Ureter (tissue), 1 donor: ENCODE results near the gene TTC19. TPM values are rescaled to one million over a fixed set of nuclear protein-coding genes. Genes with fewer than 3 reads are reported as not detected.
"Not testable (repeated sequence)": the region's sequence is repeated elsewhere in the genome, so short reads cannot be mapped to it uniquely, and the experiment has no call there.

Source experiments
- DNase-seq: peaks from one replicate; pipeline ENCODE4 v3.0.0-alpha.2; 2020; ENCODE audit warnings: low spot score
- total RNA-seq: library from RNA; stranded (reverse); gene quantifications from one replicate; pipeline ENCODE4 v1.2.4, GENCODE V29; 2023
- donor health status: DM: yes; HTN: yes; CAD: no.

TTC19 gene
- total RNA-seq, 1 donor from 2014 or later: 61.6 TPM

DNA sequence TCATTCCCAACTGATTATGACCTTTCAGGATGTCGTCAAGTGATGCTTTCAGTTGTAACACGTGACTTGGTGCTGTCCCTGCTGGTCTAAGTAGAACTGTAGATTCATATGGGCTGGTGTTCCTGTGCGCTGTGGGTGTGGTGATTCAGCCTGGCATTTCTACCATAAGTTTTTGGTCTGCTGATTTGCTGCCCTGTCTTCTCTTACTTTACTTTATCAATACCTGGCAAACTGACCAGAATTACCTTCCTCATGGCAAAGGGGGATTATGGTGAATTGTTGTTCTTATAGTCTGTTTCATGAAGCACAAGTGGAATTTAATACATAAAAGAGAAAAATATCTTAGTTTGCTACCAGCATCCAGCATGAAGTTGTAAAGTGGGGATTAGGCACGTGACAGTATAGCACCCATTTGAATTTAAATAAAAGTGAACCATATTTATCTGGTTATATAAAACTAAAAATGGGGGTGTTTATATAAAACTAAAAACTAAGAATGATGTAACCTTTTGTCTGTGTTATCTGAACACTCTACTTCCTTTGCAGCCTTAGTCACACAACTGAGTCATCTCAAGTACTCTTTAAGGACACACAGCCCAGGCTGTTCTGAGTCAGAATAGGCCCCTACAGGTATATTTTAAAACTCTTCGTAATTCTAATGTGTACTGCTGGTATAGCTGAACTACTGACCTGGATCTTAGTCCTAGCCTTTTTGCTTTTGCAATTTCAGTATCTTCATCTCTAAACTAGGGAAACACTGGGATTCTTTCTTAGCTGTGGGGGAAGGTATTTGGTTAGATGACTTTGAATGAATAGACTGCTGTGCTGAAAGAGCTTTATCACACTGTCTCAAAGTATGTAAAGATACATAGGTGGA, 28.3 kb downstream of the TTC19 start:
- DNase-seq: no peak

DNA sequence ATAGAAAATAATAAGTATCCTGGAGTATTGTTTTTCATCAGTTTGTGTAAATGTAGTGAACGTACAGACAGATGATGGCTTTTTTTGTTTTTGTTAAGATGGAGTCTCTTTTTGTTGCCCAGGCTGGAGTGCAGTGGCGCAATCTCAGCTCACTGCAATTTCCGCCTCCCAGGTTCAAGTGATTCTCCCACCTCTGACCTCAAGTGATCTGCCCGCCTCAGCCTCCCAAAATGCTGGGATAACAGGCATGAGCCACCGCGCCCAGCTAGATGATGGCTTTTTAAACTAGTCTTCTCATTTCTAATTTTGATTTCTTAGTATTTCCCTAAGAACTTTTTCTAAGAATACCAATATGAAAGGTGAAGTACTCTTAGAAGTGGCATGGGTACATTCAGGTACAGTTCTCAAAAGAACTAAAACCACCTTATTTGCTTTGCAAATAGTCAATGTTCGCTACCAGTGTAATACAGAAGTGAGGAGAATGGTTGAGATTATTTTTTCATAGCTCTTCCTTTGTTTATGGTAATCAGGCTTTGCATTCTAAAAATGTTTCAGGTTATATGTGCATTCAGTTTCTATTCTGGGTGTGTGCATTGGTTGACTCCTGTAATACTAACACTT, 34.2 kb downstream of the TTC19 start:
- no peak for DNase-seq

DNA sequence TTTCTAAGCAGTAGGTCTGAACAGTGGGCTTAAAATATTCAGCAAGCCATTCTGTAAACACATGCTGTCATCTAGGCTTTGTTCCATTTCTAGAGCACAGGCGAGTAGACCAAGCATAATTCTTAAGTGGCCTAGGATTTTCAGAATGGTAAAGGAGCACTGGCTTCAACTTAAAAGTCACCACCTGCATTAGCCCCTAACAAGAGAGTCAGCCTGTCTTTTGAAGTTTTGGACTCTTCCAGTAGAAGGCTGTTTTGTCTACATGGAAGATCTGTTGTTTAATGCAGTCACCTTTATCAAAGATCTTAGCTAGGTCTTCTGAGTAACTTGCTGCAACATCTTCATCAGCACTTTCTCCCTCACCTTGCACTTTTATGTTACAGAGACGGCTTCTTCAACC, 36.6 kb downstream of the TTC19 start:
- no peak for DNase-seq

DNA sequence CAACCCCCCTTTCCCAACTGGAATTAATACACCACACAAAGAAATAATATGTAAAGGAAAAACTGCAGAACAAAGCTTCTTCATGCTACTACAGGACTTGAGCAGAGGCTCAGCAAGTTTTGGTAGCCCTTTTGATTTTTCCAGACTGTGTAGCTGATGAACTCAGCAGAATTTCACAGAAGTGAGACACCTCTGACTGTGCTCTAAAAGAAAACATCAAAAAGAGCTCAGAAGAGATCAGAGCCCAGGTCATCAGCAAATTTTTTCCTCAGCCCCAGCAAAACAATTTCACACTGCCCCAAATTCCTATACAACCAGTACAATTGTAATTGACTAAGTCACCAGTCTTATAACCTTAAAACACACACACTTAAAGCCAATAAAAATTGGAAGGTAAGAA, 38.0 kb downstream of the TTC19 start:
- DNase-seq: no peak

DNA sequence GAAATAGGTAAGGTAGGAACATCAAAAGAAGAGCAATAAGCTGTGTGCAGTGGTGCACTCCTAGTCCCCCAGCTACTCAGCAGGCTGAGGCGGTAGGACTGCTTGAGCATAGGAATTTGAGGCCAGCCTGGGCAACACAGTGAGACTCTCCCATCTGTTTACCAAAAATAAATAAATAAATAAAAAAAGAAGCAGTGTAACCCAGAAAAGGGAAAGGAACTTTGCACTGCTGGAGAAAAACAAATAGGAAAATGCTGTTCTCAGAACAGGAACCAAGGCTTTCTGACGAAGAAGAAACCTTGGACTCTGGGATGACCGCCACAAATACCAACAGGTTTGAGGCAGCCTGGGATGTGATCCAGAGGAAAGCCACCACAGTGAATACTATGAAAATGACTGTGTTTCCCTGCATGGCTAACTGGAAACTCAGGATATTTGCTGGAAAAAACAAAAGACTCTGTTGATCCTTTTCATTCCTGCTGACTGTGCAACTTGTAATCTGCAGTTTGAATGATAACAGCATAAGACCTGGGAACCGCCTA, 41.2 kb downstream of the TTC19 start:
- DNase-seq: no peak

DNA sequence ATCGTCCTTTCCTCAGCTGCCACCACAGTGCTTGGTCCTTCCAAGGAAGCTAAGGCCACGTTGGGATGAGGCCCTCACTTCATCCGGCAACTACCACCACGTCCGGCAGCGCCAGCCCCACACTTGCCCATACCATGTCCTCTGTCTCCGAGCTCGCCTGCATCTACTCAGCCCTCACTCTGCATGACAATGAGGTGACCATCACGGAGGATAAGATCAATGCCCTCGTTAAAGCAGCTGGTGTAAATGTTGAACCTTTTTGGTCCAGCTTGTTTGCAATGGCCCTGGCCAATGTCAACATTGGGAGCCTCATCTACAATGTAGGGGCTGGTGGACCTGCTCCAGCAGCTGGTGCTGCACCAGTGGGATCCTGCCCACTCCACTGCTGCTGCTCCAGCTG, 44.9 kb downstream of the TTC19 start:
- no peak for DNase-seq

DNA sequence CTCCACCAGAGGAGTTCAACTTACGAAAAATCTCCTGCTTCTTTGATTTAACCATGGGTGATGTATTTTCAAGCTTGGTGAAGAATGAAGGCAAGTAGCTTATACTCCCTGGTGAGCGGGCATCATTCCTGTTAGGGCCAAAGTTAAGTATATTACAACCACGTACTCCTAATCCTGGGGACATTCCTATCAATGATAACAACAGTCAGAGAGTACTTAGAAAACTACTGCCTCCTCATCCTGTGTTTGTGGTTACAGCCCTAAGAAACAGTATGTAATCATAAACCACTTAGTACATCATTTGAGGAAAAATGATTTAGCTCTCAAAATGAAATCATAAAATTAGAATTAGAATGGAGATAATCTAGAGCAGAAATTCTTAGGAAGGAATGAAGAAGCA, 47.3 kb downstream of the TTC19 start:
- no peak for DNase-seq

DNA sequence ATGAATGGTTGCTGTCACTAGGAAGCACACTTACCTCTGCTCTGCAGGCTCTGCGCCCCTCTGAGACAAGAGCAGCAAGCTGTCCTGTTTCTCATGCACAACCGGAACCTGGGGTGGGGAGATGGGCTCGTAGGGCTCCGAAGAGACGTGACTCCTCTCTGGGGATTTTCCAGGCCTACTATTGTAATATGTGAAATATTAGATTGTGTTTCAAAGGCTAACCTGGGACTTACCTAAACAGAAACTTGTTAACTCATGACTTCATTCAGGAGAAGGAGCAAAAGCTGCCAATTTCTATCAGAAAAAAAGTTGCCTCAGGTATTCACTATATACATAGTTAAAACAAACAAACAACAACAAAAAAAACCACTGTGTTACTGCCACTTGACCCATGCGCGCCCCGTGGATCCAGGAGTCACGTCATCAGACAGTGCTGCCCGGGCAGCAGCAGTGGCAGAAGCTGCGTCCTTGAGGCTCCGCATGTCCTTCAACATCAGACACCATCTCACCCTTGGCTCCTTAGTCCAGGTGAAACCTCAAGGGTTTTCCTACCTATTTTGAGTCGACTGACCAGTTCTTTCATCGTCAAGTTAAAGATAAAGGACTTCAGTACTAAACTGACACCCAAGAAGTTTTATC, 49.3 kb downstream of the TTC19 start:
- no peak for DNase-seq

DNA sequence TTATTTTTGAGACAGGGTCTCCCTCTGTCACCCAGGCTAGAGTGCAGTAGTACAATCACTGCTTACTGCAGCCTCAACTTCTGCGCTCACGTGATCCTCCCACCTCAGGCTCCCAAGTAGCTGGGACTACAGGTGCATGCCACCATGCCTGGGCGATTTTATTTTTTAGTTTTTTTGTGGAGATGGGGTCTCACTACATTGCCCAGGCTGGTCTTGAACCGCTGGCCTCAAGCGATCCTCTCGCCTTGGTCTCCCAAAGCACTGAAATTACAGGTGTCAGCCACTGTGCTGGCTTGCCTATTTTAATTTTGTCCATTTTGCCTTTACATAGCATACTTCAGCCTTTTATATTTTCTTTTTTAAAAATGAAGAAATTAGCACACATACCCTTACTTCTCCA, 51.2 kb downstream of the TTC19 start:
- no peak for DNase-seq

DNA sequence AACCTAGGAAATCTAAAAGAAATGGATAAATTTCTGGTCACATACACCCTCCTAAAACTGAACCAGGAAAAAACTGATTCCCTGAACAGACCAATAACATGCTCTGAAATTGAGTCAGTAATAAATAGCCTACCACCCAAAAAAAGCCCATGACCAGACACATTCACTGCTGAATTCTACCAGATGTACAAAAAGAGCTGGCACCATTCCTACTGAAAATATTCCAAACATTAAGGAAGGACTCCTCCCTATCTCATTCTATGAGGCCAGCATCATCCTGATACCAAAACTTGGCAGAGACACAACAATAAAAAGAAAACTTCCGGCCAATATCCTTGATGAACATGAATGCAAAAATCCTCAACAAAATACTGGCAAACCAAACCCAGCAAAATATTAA, 52.9 kb downstream of the TTC19 start:
- no peak for DNase-seq

DNA sequence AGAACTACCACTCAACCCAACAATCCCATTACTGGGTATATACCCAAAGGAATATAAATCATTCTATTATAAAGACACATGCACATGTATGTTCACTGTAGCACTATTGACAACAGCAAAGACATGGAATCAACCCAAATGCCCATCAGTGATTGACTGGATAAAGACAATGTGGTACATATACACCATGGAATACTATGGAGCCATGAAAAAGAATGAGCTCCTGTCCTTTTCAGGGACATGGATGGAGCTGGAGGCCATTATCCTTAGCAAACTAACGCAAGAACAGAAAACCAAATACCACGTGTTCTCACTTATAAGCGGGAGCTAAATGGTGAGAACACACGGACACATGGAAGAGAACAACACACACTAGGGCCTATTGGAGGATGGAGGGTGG, 55.5 kb downstream of the TTC19 start:
- not testable (repeated sequence) for DNase-seq

DNA sequence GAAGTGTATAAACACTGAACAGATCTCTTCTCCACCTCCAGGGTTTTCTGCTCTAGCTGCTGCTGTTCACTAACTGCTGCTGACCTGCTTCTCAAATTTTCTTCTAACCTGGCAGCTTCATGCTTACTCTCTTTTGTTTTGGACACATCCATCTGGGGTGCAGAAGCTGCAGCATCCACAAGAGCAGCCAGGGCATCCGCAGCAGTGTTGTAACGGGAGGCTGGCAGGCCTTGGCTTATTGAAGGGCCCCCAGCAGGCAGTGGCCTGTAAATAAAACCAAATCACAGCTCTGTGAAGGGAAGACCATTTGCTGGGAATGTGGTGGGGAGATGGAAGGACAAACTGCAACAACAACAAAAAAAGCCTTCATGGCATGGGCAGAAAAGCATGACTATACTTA, 62.0 kb downstream of the TTC19 start:
- DNase-seq: no peak

DNA sequence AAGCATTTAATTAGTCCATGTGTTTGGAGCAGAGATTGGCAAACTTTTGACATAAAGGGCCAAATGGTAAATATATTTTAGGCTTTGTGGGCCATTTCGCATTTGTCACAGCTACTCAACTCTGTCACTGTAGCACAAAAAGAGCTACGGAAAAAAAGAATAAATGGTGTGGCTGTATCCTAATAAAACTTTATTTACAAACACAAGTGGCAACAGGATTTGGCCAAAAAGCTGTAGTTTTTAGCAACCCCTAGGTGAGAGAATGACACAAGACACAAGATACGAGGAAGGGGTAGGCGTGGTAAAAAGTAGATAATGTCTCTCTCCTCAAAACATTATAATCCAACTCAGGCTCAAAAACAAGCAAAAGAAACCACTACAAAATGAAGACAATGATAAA, 66.5 kb downstream of the TTC19 start:
- DNase-seq: no peak

DNA sequence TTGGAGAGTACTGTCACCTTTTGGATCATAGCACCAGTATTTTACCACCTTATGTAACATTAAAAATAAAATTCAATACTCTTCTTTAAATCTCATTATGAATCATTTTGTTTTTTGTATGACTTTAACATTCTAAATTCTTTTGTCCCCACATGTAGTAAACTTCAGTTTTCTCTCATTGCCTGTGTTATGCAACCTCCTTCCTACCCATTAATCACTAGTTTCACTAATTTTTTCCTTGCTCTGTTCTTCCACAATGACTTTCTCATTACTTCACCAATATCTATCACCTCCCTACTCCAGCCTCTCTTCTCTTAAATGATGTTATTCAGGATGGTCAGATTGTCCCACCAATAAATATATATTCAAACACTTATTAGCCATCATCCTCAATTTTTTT, 68.7 kb downstream of the TTC19 start:
- no peak for DNase-seq

DNA sequence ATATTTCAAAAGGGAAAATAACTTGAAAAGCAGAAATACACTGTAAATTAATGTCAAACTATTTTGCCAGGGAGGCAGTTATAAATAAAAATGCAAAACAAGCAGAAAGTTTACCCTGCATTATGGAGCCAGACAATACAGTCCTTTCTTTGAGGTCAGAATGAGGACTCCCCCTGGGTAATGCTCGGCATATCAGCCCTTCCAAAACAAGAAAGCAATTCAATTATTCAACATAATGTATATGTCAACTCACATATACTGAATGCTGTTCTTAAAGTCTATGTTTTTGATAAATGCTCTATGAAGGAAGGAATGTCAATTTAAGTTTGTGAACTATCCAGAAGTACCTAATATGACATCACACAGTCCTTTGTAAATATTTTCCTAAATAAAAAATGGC, 72.4 kb downstream of the TTC19 start:
- no peak for DNase-seq

DNA sequence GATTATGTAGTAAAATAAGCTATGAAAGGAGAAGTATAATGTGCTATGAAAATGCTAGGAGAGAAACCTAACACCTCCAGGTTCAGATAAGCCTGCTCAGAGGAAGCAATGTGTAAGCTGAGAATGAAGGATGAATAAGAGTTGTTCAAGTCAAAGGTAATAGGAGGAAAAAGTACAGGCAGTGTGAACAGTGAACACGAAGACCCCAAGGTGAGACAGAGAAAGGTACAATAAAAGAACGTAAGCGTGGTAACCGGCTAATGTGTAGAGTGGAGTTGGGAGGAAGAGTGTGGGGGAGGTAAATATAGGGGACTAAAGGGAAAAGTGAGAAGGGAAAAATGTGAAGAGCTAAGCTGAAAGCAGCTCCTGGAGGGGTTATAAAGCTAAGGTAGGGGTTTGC, 74.2 kb downstream of the TTC19 start:
- no peak for DNase-seq

DNA sequence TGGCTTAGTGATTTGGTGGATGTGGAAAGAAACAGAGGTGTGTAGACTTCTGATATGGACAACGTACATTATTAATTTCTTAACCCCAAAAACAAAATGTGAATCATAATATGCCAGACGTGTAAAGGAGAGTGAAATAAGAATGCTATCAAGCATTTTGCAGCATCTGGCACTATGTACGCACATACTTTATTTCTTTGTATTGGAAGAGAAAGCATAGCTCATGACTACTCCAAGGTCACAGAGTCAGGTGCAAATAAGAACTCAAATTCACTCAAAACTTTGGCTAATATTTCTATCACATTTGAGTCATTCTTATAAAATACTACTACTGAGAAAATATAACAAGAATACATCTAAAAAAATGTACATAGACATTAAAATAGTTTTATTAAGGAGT, 74.8 kb downstream of the TTC19 start:
- no peak for DNase-seq

DNA sequence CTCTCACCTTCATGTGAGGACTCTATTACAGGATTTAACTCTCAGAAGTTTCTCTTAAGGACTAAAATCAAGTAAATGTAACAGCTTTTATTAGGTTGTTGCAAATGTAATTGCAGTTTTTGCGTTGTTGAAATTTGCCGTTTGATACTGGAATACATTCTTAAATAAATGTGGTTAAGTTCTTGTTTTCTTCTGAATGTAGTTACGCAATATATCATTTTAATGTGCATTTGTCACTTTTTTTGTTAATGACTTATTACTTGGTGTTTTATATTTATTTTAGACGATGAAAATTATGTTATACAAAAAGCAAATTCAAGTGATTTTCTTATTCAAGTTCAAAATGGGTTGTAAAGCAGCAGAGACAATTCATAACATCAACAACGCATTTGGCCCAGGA, 76.3 kb downstream of the TTC19 start:
- no peak for DNase-seq

Other genes with a start within 250 kb of the TTC19 start
- 5.2 TPM for gene ADORA2B, start 54.7 kb upstream of the TTC19 start, total RNA-seq
- 29.9 TPM for gene ZSWIM7, start 120 bp upstream of the TTC19 start, total RNA-seq
- 205 TPM for gene NCOR1, start 215.7 kb downstream of the TTC19 start, total RNA-seq
- gene PIGL, start 217.4 kb downstream of the TTC19 start, total RNA-seq: 66.2 TPM